ENCODE results near the gene CBX4. TPM values are rescaled to one million over a fixed set of nuclear protein-coding genes. Genes with fewer than 3 reads are reported as not detected.

CBX4 gene
- total and polyA plus RNA-seq, 10 of the 15 experiments (the other 5 are each of a cell fraction or from before 2014, with no cell fraction given): 0.69 to 24.6 (median 4.2) TPM

- intact Hi-C loops (cut with micrococcal nuclease; ENCODE audit: unreplicated experiment): no loop called here
- 43% methylated on average over 16 of the region's 18 CpGs for WGBS (ENCODE audit: insufficient coverage, insufficient replicate concordance, low lambda C conversion rate, missing lambda C conversion rate)
- TF ChIP-seq YBX1 (IDR thresholded peaks at IDR 0.05) (no peak), ZNF217 (IDR thresholded peaks at IDR 0.05) (no peak), CUX1 (IDR thresholded peaks at IDR 0.05; ENCODE audit: insufficient replicate concordance, low read depth, low read length) (no peak), RB1 (IDR thresholded peaks at IDR 0.05; ENCODE audit: borderline replicate concordance) (no peak), MYC (IDR thresholded peaks at IDR 0.05; ENCODE audit: insufficient read depth, insufficient read length, insufficient replicate concordance, low read length, severe bottlenecking) (no peak), HSF1 (IDR thresholded peaks at IDR 0.05; ENCODE audit: low read depth, low read length) (no peak)
- TF ChIP-seq, protein P1, sequence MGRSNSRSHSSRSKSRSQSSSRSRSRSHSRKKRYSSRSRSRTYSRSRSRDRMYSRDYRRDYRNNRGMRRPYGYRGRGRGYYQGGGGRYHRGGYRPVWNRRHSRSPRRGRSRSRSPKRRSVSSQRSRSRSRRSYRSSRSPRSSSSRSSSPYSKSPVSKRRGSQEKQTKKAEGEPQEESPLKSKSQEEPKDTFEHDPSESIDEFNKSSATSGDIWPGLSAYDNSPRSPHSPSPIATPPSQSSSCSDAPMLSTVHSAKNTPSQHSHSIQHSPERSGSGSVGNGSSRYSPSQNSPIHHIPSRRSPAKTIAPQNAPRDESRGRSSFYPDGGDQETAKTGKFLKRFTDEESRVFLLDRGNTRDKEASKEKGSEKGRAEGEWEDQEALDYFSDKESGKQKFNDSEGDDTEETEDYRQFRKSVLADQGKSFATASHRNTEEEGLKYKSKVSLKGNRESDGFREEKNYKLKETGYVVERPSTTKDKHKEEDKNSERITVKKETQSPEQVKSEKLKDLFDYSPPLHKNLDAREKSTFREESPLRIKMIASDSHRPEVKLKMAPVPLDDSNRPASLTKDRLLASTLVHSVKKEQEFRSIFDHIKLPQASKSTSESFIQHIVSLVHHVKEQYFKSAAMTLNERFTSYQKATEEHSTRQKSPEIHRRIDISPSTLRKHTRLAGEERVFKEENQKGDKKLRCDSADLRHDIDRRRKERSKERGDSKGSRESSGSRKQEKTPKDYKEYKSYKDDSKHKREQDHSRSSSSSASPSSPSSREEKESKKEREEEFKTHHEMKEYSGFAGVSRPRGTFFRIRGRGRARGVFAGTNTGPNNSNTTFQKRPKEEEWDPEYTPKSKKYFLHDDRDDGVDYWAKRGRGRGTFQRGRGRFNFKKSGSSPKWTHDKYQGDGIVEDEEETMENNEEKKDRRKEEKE (IDR thresholded peaks at IDR 0.05): no peak
Observed at GRCh38 chr17:79850571-79851460, 11.6 kb upstream of the CBX4 start.

More at GRCh38 chr17:79850571-79851460, 11.6 kb upstream of the CBX4 start:
- Histone ChIP-seq H3K4me2 (ENCODE audit: control insufficient read depth, insufficient read depth) (no peak overlapping the region), H3K9me3 (replicated peaks; ENCODE audit: control insufficient read depth, insufficient read depth, low read length) (no peaks in the 10 kb centered on the region), H3K27me3 (replicated peaks in 1 of 2; ENCODE audit: control insufficient read depth in 2 of 2, insufficient read depth in 2 of 2, low read length in 1 of 2) (peaks cover 0 to 6% of the 10 kb centered on the region in 2 experiments; a peak in 1 of 4 replicates), H2AFZ (ENCODE audit: control insufficient read depth, low read depth, low read length) (no peak overlapping the region), H3K4me1 (ENCODE audit: control insufficient read depth, insufficient read depth, low read length) (no peaks in the 10 kb centered on the region), H3K36me3 (ENCODE audit: control insufficient read depth in 2 of 2, insufficient read depth in 2 of 2, low read length in 1 of 2) (no peaks in the 10 kb centered on the region), H3K27ac (ENCODE audit: control insufficient read depth, insufficient read depth) (no peak overlapping the region), H3K9ac (ENCODE audit: control insufficient read depth, insufficient read depth, low read length) (no peak overlapping the region), H3K79me2 (ENCODE audit: control insufficient read depth, insufficient read depth, low read length) (no peaks in the 10 kb centered on the region), H3K4me3 (no peak overlapping the region), H4K20me1 (ENCODE audit: control insufficient read depth, insufficient read depth) (no peaks in the 10 kb centered on the region)
- RAD21 ChIA-PET (ENCODE audit: unreplicated experiment): interaction anchor here (0.6 kb wide), 1 partner anchor 107 kb away, joined by 3 read pairs; no protein-coding TSS in a partner anchor
- no TSS peak for BruUV-seq (replicated peaks)
- CTCF ChIA-PET: interaction anchor here (2.0 kb wide), 1 partner anchor 11 kb away, joined by 7 read pairs; the partner anchor contains the start of gene CBX4
- SMC1A ChIA-PET (ENCODE audit: uncharacterized antibody, unreplicated experiment): interaction anchor here (0.7 kb wide), 1 partner anchor 53 kb away, joined by 3 read pairs; no protein-coding TSS in a partner anchor
- DNase-seq (ENCODE audit: low read depth, low spot score) (no peak), ATAC-seq (peak; percentile 40), FAIRE-seq (no peak)
- in situ Hi-C loops (cut with MboI): no loop called here
- POLR2A ChIA-PET: interaction anchor here (0.6 kb wide), 1 partner anchor 18 kb away, joined by 7 read pairs; no protein-coding TSS in a partner anchor
